LNCaP clone FGC (cell line): Measurements from ENCODE around the gene ZFAND3.
A peak's percentile ranks its signal among the peaks of the same experiment; 100 is the strongest.

ENCODE experiments used
- DNase-seq: peaks from one replicate; pipeline ENCODE4 v3.0.0-alpha.2; 2011; ENCODE audit warnings: low read depth
- H3K4me3 ChIP-seq: 2 replicates; pipeline ENCODE4 v1.5.1; 2011; ENCODE audit warnings: mild to moderate bottlenecking, low read depth, low read length, control low read depth
- TF ChIP-seq, protein P1 (sequence below): IDR thresholded peaks from 2 replicates; pipeline ENCODE4 v1.5.1; 2012; ENCODE audit warnings: mild to moderate bottlenecking; ENCODE audit not compliant: control insufficient read depth, insufficient read depth; ENCODE audit errors: extremely low read depth

Gene ZFAND3

DNA sequence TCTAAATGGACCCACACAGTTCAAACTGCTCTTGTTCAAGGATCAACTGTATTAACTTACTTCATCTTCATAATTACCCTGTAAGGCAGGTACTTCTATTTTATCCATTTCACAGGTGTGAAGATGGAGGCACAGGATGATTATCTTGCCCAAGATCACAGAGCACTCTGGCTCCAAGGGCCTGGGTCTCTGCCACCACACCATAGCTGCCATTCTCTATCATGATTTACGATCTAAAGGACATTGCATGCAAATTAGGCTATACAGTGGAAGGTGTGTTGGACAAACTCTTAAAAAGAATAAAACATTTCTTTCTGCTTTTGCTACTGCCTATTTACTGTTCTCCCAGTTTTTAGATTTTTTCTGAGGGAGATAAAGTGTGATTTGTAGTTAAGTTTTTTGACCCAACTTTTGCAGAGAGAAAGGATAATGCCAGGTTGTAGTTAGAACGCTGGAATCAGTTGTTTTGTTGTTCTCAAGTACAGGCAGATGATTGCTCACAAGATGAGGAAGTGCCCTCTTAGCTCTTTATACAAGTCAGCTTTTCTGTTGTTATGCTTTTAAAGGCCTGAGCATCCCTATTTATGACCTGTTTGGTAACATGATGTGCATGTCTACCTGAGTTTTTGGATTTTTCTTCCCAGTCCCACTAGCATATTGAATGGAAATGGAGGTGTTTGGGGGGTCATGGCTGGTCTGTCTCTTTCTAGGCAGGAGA lies 247.9 kb downstream of the ZFAND3 start:
- DNase-seq = no peak
- TF ChIP-seq, protein P1, sequence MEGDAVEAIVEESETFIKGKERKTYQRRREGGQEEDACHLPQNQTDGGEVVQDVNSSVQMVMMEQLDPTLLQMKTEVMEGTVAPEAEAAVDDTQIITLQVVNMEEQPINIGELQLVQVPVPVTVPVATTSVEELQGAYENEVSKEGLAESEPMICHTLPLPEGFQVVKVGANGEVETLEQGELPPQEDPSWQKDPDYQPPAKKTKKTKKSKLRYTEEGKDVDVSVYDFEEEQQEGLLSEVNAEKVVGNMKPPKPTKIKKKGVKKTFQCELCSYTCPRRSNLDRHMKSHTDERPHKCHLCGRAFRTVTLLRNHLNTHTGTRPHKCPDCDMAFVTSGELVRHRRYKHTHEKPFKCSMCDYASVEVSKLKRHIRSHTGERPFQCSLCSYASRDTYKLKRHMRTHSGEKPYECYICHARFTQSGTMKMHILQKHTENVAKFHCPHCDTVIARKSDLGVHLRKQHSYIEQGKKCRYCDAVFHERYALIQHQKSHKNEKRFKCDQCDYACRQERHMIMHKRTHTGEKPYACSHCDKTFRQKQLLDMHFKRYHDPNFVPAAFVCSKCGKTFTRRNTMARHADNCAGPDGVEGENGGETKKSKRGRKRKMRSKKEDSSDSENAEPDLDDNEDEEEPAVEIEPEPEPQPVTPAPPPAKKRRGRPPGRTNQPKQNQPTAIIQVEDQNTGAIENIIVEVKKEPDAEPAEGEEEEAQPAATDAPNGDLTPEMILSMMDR = no peak
- no peak overlapping the region for H3K4me3 ChIP-seq

DNA sequence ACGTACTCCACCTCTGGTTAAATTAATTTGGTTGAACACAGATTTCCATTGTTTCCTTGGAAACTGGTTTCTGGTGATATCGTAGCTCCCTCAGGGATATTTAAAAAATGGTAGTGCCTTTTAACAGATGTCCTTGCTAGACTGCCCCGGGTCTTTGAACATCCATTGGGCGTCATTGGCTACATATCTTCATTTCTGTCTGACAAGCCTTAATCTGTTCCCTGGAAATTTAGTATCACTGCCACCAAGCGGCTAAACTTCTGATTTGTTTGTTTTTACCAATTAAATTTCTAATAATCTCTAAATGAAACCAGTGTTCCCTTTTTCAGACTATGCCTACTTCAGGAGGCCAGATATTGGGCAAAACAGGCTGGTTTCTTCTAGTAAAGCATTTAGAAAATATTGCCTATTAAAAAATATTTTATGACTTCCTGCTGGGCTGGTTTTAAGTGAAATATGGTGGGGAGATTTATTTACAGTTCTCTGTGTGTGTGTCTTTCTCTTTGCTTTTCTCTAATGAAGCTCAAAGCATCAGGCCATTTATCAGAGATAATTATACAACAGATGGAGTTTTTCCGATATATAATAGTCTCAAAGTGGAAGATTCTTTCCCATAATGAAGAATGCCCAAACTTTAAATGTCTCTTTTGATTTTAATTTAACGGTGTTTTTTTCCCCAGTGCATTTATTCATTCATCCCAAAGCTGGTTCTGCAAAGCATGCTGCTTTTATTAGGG lies 249.5 kb downstream of the ZFAND3 start:
- TF ChIP-seq, protein P1 = peak; percentile 35; the same call in 1 of the 2 replicates
- peak; percentile 58 for DNase-seq
- H3K4me3 ChIP-seq = no peak overlapping the region; the same call in 1 of the 2 replicates

DNA sequence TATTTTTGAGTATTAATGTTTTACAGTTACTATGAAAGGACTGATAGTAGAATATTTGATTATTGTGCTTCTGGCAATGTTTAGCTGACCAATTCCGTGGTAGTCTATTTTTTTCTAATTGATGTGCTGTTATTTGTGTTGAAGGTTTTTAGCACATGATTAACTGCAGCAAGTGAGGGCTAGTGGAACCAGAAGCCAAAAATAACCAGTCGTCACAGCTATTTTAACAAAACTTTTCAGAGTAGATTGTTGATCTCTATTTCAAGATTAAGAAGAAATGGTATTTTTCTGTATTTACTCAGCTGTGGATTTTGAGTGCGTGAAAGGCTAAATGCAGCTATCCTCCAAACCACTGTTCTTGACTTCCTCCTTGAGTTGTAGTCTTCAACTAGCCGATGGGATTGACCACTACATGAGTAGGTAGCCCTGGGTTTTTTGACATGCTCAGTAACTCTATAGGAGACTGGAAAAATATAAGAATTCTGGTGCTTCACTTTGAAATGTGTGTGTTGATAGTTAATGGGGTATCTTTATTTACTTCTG lies 258.0 kb downstream of the ZFAND3 start:
- TF ChIP-seq, protein P1 = no peak
- DNase-seq = no peak
- no peak overlapping the region for H3K4me3 ChIP-seq

DNA sequence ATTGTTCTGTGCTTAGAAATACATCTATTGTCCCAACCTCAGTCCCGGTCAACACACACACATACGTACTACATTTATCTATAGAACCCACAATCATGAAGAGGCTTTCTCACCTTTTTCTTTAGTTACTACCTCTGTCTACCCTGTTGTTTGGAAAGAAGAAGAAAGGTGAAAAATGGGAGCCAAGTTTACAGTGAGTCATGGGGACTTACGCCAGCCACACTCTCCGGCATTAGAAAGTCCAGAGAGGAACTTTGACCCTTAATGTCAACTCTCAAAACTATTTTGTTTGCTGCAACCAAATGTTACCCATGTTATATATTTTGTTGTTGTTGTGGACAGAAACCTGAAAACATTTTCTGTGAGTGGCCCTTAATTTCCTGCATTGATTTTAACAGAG lies 259.1 kb downstream of the ZFAND3 start:
- DNase-seq = no peak
- 0 out of 2 replicates have a peak overlapping the region, but pooled peaks have one; percentile 6 for H3K4me3 ChIP-seq
- TF ChIP-seq, protein P1 = no peak

DNA sequence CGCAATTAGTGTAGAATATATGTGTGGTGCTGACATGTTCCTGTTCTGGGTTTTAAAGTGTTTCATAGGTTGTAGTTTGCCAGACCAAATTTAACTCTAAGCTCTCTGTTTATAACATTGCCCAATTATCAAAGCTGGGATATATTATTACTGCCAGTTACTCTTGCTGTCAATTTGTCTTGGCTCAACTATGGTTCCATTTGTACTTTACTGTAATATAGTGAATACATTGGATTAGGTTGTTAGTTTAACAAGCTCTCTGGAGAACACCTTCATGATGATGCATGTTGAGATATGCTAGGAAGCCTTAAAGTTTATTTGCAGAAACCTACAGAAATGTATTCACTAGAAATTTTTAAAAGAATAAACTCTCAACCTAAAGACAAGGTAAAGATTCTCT lies 259.6 kb downstream of the ZFAND3 start:
- TF ChIP-seq, protein P1 = no peak
- DNase-seq = peak; percentile 83
- H3K4me3 ChIP-seq = no peak overlapping the region

DNA sequence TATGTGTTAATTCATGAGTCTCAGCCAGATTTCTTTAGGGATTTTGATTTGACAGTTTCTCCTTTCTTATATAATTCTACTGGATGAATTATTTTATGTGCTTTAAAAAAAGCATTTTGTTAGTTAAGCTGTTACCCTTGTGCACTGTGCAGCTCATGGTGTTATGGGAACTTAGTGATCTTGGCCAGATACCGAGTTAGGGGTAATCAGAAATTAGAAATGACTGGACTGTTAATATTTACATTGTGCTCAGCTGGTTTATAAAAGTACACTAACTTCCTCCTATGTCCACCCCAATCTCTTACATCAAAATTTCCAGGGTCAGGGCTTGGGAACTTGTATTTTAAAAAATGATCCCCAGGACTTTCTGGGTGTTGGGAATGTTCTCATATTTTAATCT lies 260.0 kb downstream of the ZFAND3 start:
- DNase-seq = peak; percentile 61
- TF ChIP-seq, protein P1 = no peak
- no peak overlapping the region for H3K4me3 ChIP-seq

DNA sequence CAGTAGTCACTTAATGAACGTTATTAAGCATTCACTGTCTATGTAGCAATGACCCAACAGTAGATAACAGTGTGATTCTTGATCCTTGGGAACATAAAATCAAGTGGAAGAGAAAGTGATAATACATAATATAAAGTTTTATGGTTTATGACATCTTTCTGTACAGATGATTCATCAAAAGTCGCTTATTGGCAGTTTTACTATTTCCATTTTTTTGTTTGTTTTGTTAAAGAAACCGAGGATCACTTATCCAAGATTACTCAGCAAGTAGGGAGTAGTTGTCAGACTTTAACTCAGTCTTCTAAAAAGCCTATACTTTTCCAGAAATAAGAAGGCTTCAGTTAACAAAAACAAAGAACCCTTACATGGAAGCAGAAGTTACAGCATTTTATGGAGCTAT lies 260.8 kb downstream of the ZFAND3 start:
- TF ChIP-seq, protein P1 = no peak
- DNase-seq = no peak
- H3K4me3 ChIP-seq = no peak overlapping the region
